NCI-H526 (cell line): ENCODE results near the gene CARD10.
A peak's percentile ranks its signal among the peaks of the same experiment; 100 is the strongest.
"Not testable (repeated sequence)": the region's sequence is repeated elsewhere in the genome, so short reads cannot be mapped to it uniquely, and the experiment has no call there.

Experiments
- DNase-seq, 2 experiments: peaks; one replicate each; lab custom pipeline; 2025; lab: John Stamatoyannopoulos, UW

CARD10 gene

DNA sequence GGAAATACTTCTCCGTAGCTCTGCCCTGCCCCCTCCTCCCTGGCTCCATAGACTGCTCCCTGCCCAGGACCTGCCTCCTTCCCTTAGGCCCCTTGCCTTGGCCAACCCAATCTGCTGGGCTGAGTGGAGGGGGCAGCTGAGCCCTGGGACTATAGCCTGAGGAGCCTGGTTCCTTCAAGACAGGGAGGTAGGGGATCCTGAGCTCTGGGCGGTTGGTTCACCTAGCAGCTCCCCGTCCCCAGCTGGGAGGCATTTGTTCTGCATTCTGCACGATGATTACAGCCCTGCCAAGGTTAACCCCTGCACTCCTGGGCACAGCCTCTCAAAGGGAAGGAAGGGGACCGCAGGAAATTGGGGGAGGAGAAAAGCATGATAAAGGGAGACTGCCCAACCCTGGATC is 37.5 kb upstream of the CARD10 start:
- DNase-seq: no peak

DNA sequence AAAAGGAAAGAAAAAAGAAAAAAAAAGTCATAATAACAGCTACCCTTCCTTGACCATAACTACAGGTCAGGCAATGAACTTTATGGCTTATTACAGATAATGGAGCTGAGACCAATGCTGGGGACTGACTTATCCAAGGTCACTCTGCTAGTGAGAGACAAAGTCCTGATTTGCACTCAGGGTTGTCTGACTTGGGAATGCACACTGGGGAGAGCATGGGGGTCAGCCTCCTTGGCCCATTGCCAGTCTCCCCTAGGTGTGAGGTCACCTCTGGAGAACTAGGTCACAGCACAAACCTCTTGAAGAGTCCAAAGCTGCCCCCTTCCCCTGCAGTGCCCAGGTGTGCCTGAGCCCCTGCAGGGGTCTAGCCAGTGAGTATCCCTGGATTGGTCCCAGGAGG is 35.8 kb upstream of the CARD10 start:
- DNase-seq: no peak

DNA sequence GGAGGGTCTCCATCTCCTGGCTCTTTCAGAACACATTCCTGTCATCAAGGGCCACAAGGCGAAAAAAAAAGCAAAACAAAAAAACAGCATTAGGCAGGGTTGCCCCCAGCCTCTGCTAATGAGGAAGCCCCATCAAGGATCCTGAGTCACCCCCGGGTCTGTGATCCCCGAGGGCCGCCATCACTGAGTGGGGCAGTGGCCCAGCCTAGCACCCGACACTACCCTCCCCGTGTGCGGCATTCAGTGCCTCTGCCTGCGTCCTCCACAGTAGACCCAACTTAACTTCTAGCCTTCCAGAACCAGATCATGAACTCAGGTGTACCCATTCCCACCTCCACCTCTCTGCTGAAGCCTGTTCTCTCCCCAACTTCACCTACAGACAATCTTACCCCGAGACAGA is 34.5 kb upstream of the CARD10 start:
- DNase-seq: no peak

DNA sequence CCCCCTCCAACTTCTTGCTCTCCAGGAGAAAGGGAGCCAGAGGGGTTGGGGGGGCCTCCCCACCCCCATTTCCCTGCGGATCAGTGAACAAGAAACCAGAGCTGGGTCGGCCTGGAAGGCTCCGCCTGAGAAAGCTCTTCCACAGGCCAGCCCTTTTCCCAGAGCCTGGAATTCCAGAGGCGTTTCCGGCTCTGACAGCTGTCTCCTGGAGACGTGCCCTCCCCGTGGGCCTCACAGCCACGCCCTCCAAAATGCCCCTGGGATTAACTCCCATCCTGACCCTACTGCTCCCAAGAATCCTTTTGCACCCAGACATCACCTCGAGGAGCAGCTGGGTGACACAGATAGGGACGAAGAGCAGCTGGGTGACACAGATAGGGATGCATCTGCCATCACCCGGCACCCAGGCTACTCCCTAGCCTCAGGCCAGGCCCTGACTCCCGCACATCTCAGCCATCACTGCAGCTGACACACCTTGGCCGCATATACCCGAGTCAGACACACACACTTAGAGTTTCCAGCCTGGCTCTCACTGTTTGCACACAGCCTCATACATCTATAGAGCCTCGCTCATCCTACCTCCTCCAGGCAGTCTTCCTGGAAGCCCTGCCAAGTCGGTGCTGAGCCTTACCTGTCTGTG is 33.4 kb upstream of the CARD10 start:
- no peak for DNase-seq

- DNase-seq: no peak
Observed at GRCh38 chr22:37551981-37552380, 32.8 kb upstream of the CARD10 start.

DNA sequence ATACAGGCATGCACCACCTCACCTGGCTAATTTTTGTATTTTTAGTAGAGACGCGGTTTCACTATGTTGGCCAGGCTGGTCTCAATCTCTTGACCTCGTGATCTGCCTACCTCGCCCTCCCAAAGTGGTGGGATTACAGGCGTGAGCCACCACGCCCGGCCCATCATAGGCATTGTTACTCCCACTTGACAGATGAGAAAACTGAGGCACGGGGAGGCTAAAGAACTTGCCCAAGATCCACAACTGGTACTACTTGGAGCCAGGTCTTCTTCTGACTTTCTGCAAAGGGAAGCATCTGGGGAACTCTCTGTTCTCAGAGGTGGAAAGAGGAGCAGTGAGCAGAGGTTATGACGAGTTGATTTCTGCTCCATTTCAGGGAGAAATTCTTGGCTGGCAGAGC is 31.7 kb upstream of the CARD10 start:
- not testable (repeated sequence) for DNase-seq

DNA sequence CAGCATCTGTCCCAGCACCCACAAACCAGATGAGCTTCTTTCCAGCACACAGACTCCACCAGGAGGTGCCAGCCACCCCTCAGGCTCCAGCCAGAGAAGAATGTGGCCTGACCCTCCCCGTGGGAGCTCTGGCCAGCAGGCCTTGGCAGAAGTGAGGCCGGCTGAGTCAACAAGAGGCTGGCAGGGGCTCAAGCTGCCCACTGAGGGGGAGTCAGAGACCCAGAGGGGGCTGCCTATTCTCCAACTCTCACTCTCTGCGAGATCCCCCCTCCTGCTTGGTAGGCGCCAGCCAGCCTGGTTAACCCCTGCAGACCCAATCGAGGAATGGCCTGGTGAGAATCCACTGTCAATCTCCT is 30.5 kb upstream of the CARD10 start:
- DNase-seq: no peak

DNA sequence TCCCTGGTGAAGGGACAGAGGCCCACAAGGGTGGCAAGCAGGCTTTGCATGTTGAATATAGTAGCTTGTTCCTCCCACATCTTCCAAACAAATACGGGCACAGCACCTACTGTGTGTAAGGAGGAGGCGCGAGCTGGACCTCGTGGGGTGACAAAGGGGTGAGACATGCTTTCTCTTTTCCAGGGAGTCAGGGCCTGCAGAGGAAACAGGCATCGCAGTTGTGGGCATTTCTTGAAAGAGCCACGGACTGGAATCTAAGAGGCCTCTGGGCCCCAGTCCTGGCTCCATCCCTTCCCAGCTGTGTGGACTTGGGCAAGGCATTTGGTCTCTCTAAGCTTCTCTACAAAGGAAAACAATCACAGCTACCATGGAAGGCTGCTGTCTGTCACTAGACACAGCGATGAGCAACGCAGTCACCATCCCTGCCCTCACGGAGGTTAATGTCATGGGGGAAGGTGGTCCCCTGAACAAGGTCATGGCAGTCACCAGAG is 28.1 kb upstream of the CARD10 start:
- no peak for DNase-seq

DNA sequence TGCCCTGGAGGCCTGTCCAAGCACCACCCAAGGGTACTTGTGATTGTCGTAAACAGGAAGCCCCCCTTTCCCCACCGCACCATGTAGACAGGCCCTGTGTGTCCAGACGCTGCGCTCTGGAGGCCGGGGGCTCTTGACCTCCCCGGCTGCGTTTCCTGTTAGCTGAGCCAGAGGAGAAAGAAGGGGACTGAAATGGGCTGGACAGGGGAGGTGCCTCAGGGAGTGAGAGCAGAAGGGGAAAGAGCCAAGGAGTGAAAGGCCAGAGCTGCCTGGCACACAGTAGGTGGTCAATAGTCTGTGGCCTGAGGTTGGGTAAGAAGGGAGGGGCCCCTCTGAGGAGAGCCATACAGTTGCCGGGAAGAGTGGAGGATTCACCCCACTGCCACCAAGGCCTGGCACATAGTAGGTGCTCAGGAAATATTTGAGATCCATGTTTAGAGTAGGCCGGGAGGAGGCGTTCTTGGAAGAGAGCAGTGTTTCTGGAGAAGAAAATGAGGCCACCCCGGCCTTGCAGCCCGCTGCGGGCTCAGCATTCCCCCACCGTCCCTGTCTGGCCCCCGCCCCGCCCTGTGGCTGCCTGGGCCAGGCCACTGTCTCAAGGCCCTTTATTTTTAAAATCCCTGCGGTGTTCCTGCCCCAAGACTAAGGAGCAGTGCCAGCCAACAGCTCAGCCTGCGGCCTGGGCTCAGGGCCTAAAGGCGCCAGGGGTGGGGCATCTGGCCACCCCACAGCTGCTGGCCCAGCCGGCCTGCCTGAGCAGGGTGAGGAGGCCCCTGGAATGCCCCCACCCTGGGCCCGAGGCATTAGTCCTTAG is 27.4 kb upstream of the CARD10 start:
- no peak for DNase-seq

GRCh38 chr22:37545703-37546436 is 26.7 kb upstream of the CARD10 start:
- no peak for DNase-seq

DNA sequence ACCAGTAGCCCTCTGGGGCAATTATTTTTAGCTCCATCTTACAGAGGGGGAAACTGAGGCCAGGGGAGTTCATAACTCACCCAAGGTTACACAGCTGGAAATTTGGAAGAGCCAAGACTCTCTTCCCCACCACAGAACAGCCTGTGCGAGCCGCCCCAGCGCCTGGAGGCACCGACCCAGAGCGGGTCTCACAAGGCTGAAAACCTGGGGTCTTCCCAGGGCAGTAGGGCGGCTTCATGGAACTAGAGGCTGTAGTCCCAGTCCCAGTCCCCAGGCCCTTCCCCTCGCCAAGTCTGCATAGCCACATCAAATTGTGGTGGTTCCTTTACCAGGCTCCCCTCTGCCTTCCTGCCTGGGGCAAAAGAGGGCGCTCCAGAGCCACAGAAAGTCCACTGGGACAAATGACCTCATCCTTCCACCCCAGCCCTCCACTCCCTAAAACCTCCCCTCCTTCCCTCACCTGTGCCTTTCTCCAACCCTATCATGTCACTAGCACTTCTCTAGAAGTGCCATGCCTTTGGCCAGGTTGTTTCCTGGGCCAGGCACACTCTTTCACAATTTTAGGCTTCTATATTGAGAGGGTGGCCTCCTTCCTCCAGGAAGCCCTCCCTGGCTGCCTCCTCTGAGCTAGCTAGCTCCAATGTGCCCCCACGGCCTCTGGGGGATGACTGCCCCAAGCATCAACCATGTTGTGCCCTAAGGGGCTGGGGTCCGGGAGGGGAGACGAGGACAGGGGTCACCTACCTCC is 25.9 kb upstream of the CARD10 start:
- DNase-seq: peak in 1 of 2 experiments; percentile 44

DNA sequence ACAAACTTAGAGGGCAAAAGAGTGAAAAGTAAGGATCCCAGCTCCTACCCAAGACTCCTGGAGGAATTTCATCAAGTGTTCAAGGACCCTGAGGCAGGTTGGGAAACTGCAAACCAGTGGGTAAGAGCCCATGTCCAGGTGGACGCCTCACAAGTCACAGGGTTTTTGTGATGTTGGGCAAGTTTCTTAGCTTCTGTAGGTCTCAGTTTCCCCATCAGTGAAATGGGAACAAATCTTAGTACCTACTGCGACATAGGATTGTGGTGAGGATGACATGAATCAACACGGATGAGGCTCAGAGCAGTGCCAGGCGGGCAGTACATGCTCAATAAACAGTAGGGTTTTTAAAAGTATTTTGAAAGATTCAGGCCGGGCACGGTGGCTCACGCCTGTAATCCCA is 23.7 kb upstream of the CARD10 start:
- DNase-seq: no peak

DNA sequence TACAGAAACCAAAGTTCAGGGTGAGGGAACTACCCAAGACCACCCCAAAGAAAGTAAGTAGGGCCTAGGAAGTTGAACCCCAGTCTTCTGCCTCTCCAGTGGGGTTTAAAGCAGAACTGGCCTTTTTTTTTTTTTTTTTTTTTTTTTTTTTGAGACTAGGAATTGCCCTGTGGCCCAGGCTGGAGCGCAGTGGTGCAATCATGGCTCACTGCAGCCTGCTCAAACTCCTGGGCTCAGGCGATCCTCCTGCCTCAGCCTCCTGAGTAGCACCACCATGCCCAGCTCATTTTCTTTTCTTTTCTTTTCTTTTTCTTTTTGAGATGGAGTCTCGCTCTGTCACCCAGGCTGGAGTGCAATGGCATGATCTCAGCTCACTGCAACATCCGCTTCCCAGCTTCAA is 23.2 kb upstream of the CARD10 start:
- not testable (repeated sequence) for DNase-seq

DNA sequence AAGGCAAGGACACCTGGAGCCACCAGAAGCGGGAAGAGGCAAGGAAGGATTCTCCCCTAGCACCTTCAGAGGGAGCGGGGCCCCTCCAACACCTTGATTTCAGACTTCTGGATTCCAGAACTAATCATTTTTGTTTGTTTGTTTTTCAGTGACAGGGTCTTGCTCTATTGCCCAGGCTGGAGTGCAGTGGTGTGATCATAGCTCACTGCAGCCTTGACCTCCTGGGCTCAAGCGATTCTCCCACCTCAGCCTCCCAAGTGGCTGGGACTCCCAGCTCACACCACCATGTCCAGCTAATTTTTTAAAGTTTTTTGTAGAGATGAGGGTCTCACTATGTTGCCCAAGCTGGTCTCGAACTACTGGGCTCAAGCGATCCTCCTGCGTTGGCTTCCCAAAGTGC is 20.6 kb upstream of the CARD10 start:
- DNase-seq: not testable (repeated sequence)

GRCh38 chr22:37538590-37539357 is 19.6 kb upstream of the CARD10 start:
- DNase-seq: peak; percentile 74 to 89

DNA sequence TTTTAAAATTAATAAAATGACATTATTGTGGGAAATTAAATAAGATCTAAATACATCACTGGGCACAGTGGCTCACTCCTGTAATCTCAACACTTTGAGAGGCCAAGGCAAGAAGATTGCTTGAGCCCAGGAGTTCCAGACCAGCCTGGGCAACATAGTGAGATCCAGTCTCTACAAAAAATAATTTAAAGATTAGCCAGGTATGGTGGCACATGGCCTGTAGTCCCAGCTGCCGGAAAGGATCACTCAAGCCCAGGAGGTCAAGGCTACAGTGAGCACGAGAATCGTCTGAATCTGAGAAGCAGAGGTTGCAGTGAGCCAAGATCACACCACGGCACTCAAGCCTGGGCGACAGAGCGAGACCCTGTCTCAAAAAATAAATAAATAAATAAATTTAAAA is 15.9 kb upstream of the CARD10 start:
- DNase-seq: no peak

GRCh38 chr22:37534445-37534844 is 15.2 kb upstream of the CARD10 start:
- no peak for DNase-seq

GRCh38 chr22:37533995-37534394 is 14.8 kb upstream of the CARD10 start:
- no peak for DNase-seq

GRCh38 chr22:37529652-37530345 is 10.6 kb upstream of the CARD10 start:
- DNase-seq: no peak

- DNase-seq: not testable (repeated sequence)
Observed at GRCh38 chr22:37527952-37528351, 8.7 kb upstream of the CARD10 start.
